Measurements from ENCODE around the gene IFNL2. TPM values are rescaled to one million over a fixed set of nuclear protein-coding genes. Genes with fewer than 3 reads are reported as not detected.
"Not testable (repeated sequence)": the region's sequence is repeated elsewhere in the genome, so short reads cannot be mapped to it uniquely, and the experiment has no call there.

The IFNL2 gene
- total RNA-seq, 2 experiments from 2014 or later, result not detected

- H3K4me3 Mint-ChIP-seq, result no peak overlapping the region
- no peak for ATAC-seq
- no peak for DNase-seq
- H3K9me3 Mint-ChIP-seq (ENCODE audit: low read depth), result no peaks in the 10 kb centered on the region
- peaks cover 2% of the 10 kb centered on the region for H3K27me3 Mint-ChIP-seq
- ChIA-PET POLR2A (no interaction called here), CTCF (interaction anchor here (0.9 to 1.0 kb wide), 2 partner anchors 102 to 113 kb away, joined by 3 read pairs; no protein-coding TSS in a partner anchor)
- no peak overlapping the region for H3K27ac Mint-ChIP-seq
- peaks cover 9% of the 10 kb centered on the region for H3K4me1 Mint-ChIP-seq
- H3K36me3 Mint-ChIP-seq (ENCODE audit: low read depth), result no peaks in the 10 kb centered on the region
- intact Hi-C loops (cut with DNase I, micrococcal nuclease), result no loop called here
Measured at GRCh38 chr19:39301021-39301420, 32.8 kb downstream of the IFNL2 start.

DNA sequence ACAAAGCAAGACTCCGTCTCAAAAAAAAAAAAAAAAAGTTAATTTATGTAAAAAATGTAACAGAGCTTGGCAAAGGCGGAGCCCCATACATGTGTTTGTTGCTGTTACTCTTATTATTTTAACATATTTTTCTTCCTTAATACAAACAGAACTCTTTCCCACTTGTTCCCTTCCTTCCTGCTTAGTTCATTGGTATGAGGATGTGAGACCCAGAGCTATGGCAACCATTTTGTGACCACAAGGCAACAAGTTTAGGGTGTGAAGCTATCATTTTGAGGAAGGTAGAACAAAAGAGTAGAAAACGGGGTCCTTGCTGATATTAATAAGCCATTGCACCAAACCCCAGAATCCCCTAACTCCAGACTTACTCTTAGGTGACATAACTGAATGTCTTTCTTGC lies 33.4 kb downstream of the IFNL2 start:
- Mint-ChIP-seq H3K27ac (no peak overlapping the region), H3K27me3 (peaks cover 2% of the 10 kb centered on the region), H3K4me1 (peaks cover 9% of the 10 kb centered on the region), H3K4me3 (no peak overlapping the region), H3K36me3 (ENCODE audit: low read depth) (no peaks in the 10 kb centered on the region), H3K9me3 (ENCODE audit: low read depth) (no peaks in the 10 kb centered on the region)
- ChIA-PET POLR2A (no interaction called here), CTCF (interaction anchor here (0.9 to 1.0 kb wide), 2 partner anchors 102 to 114 kb away, joined by 3 read pairs; no protein-coding TSS in a partner anchor)
- DNase-seq (no peak), ATAC-seq (no peak)
- intact Hi-C loops (cut with DNase I, micrococcal nuclease), result no loop called here

DNA sequence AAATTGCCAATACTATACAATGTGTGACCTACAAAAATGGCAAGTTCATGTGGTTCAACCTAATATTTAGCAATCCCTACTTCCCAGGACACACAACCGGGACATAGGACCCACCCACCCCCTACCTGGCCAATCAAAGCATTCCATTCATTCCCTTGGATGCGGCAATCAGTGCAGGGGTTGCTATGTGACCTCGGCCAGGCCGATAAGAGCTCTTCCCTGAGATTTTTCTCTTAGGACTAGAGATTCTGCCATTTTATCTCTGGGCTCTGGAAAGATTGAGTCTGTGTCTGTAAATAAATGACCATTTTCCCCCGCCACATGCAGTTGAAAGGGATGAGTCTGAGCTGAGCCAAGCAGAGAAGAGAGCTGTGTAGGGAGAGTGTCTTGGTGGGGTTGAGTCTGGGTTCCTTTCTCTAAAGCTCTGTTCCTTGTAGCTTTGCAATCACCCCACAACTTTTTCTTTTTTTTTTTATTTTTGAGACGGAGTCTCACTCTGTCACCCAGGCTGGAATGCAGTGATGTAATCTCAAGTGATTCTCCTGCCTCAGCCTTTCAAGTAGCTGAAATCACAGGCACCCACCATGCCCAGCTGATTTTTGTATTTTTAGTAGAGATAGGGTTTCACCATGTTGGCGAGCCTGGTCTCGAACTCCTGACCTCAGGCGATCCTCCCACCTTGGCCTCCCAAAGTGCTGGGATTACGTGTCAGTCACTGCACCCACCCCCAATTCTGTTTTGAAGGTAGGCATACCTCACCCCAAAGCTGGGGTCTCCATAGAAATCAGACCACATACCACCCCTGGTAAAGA lies 35.4 kb downstream of the IFNL2 start:
- POLR2A ChIA-PET, result interaction anchor here (0.6 kb wide), 1 partner anchor 160 kb away, joined by 7 read pairs; no protein-coding TSS in a partner anchor
- Mint-ChIP-seq H3K9me3 (ENCODE audit: low read depth) (no peaks in the 10 kb centered on the region), H3K27ac (no peak overlapping the region), H3K4me3 (no peak overlapping the region), H3K36me3 (ENCODE audit: low read depth) (peaks cover 3% of the 10 kb centered on the region), H3K27me3 (no peaks in the 10 kb centered on the region), H3K4me1 (no peaks in the 10 kb centered on the region)
- CTCF ChIA-PET, result interaction anchor here (0.6 to 0.9 kb wide), 2 partner anchors 47 to 92 kb away, joined by 3 read pairs; no protein-coding TSS in a partner anchor
- DNase-seq (no peak), ATAC-seq (no peak)
- intact Hi-C loops (cut with DNase I, micrococcal nuclease), result no loop called here

GRCh38 chr19:39304185-39304513 lies 36.0 kb downstream of the IFNL2 start:
- Mint-ChIP-seq H3K27me3 (no peaks in the 10 kb centered on the region), H3K4me3 (no peak overlapping the region), H3K36me3 (ENCODE audit: low read depth) (peaks cover 8% of the 10 kb centered on the region), H3K27ac (no peak overlapping the region), H3K4me1 (no peaks in the 10 kb centered on the region), H3K9me3 (ENCODE audit: low read depth) (no peaks in the 10 kb centered on the region)
- intact Hi-C loops (cut with DNase I, micrococcal nuclease), result no loop called here
- ChIA-PET CTCF (interaction anchor here (0.6 to 0.9 kb wide), 2 partner anchors 48 to 93 kb away, joined by 3 read pairs; no protein-coding TSS in a partner anchor), POLR2A (no interaction called here)
- no peak for ATAC-seq
- DNase-seq, result no peak

- POLR2A ChIA-PET, result interaction anchor here (0.5 to 0.7 kb wide), 2 partner anchors 23 to 30 kb away, joined by 3 read pairs; no protein-coding TSS in a partner anchor
- Mint-ChIP-seq H3K27ac (no peak overlapping the region), H3K36me3 (ENCODE audit: low read depth) (peaks cover 13% of the 10 kb centered on the region), H3K27me3 (no peaks in the 10 kb centered on the region), H3K4me3 (no peak overlapping the region), H3K4me1 (no peaks in the 10 kb centered on the region), H3K9me3 (ENCODE audit: low read depth) (no peaks in the 10 kb centered on the region)
- DNase-seq, result no peak
- intact Hi-C loops (cut with DNase I, micrococcal nuclease), result no loop called here
- CTCF ChIA-PET, result no interaction called here
- ATAC-seq, result no peak
Measured at GRCh38 chr19:39304701-39305571, 36.7 kb downstream of the IFNL2 start.

- CTCF ChIA-PET, result interaction anchor here (0.7 kb wide), 1 partner anchor 9 kb away, joined by 3 read pairs; no protein-coding TSS in a partner anchor
- H3K9me3 Mint-ChIP-seq (ENCODE audit: low read depth), result no peaks in the 10 kb centered on the region
- no peak for ATAC-seq
- no peak overlapping the region for H3K4me3 Mint-ChIP-seq
- intact Hi-C loops (cut with DNase I, micrococcal nuclease), result no loop called here
- peaks cover 15% of the 10 kb centered on the region for H3K36me3 Mint-ChIP-seq (ENCODE audit: low read depth)
- H3K4me1 Mint-ChIP-seq, result peaks cover 3% of the 10 kb centered on the region
- no peak overlapping the region for H3K27ac Mint-ChIP-seq
- H3K27me3 Mint-ChIP-seq, result no peaks in the 10 kb centered on the region
- DNase-seq, result no peak
- POLR2A ChIA-PET, result no interaction called here
Measured at GRCh38 chr19:39306075-39306474, 37.9 kb downstream of the IFNL2 start.

- ATAC-seq (no peak), DNase-seq (no peak)
- peaks cover 3% of the 10 kb centered on the region for H3K4me1 Mint-ChIP-seq
- H3K27ac Mint-ChIP-seq, result no peak overlapping the region
- CTCF ChIA-PET, result no interaction called here
- H3K9me3 Mint-ChIP-seq (ENCODE audit: low read depth), result no peaks in the 10 kb centered on the region
- intact Hi-C loops (cut with DNase I, micrococcal nuclease), result no loop called here
- POLR2A ChIA-PET, result no interaction called here
- no peak overlapping the region for H3K4me3 Mint-ChIP-seq
- no peaks in the 10 kb centered on the region for H3K27me3 Mint-ChIP-seq
- peaks cover 24% of the 10 kb centered on the region for H3K36me3 Mint-ChIP-seq (ENCODE audit: low read depth)
Measured at GRCh38 chr19:39307046-39307821, 39.0 kb downstream of the IFNL2 start.

DNA sequence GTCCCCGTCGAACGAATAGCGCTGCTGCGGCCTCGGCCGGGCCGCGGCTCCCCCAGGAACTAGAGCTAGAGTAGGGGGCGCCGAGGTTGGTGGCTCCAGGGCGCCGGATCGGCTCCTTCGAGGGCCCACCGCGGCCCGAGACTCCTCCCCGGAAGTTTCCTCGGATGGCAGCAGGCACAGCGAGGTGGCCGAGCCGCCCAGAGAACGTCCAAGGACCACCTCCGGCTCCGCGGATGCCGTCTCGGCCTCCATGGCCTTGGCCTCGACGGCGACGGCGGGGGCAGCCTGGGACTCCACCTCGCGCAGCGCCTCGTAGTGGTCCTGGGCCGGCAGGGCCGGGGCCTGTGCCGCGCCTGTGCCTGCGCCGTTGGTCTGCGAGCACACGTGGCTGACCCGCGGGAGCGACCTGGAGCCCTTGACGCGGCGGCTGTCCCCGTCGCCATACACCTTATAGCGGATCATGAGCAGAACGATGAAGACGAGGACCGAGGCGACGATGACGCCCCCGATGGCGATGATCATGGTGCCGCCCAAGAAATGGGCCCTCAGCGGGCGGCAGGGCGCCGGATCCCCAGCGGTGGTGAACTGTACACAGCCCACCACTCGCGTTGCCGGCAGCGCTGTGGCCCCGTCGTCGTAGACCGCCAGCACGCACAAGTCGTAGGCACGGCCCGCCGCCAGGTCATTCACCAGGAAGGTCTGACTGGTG lies 39.8 kb downstream of the IFNL2 start:
- POLR2A ChIA-PET, result no interaction called here

DNA sequence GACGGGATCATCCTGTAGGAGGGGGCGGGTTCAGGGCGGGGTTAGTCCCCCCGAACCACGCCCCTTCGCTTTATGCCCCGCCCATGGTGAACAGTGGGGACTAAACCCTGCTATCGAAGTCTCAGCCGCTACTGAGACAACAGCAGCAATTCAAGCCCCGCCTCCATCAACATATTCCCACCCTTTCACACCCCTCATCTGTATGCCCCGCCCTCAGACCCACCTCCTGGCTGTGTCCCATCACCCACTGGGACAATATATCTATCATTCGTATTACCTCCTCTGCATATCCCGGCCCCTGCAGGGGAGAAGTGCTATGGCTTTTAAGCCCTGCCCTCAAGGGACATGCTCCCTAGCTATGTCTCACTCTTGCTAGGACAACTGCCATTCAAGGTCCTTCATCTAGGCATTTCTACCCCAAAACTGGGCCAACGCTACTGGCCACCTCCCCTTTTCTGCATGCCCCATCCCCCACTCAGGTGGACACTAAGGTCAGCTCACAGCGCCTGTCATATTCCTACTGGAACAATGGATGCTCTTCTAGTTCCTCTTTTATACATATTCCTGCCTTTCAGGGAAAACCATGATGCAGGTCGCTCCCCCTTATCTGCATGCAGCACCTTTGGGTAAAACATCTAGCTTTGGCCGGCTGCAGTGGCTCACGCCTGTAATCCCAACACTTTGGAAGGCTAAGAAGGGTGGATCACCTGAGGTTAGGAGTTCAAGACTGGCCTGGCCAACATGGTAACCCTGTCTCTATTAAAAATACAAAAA lies 40.5 kb downstream of the IFNL2 start:
- Mint-ChIP-seq H3K4me1 (peaks cover 3% of the 10 kb centered on the region), H3K27me3 (no peaks in the 10 kb centered on the region), H3K9me3 (ENCODE audit: low read depth) (no peaks in the 10 kb centered on the region), H3K27ac (no peak overlapping the region), H3K4me3 (no peak overlapping the region), H3K36me3 (ENCODE audit: low read depth) (peaks cover 32% of the 10 kb centered on the region)
- DNase-seq (no peak), ATAC-seq (peak; percentile 19)
- CTCF ChIA-PET, result interaction anchor here (0.6 kb wide), 1 partner anchor 108 kb away, joined by 3 read pairs; no protein-coding TSS in a partner anchor
- intact Hi-C loops (cut with DNase I, micrococcal nuclease), result no loop called here
- POLR2A ChIA-PET, result no interaction called here

More for the DNA sequence above, 39.8 kb downstream of the IFNL2 start:
- Mint-ChIP-seq H3K4me3 (no peak overlapping the region), H3K4me1 (peaks cover 3% of the 10 kb centered on the region), H3K27me3 (no peaks in the 10 kb centered on the region), H3K27ac (no peak overlapping the region), H3K9me3 (ENCODE audit: low read depth) (no peaks in the 10 kb centered on the region), H3K36me3 (ENCODE audit: low read depth) (peaks cover 28% of the 10 kb centered on the region)
- CTCF ChIA-PET, result no interaction called here
- intact Hi-C loops (cut with DNase I, micrococcal nuclease), result no loop called here
- DNase-seq, result no peak
- no peak for ATAC-seq

DNA sequence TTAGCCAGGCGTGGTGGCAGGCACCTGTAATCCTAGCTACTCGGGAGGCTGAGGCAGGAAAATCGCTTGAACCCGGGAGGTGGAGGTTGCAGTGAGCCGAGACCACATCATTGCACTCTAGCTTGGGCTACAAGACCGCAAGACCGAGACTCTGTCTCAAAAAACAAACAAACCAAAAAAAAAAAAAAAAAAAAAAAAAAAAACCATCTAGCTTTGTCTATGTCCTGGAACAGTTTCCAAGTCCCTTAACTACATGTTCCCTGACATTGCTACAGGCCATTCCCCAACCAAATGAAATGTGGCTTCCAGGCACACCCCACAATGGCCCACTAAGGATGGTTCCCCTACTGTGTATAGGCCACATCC lies 41.1 kb downstream of the IFNL2 start:
- H3K27ac Mint-ChIP-seq; DNase-seq; ATAC-seq; H3K4me1 Mint-ChIP-seq; H3K27me3 Mint-ChIP-seq; POLR2A ChIA-PET; H3K9me3 Mint-ChIP-seq (ENCODE audit: low read depth); H3K4me3 Mint-ChIP-seq; intact Hi-C loops (cut with DNase I, micrococcal nuclease): not testable (repeated sequence)
- peaks cover 35% of the 10 kb centered on the region for H3K36me3 Mint-ChIP-seq (ENCODE audit: low read depth)
- CTCF ChIA-PET, result interaction anchor here (0.6 kb wide), 1 partner anchor 109 kb away, joined by 3 read pairs; no protein-coding TSS in a partner anchor

All from activated CD4-positive, alpha-beta T cell treated with anti-CD3 and anti-CD28 coated beads for 36 hours (primary cell).